Muscle of leg (tissue), 11 donors: Measurements from ENCODE around the gene PTPRN2. TPM values are rescaled to one million over a fixed set of nuclear protein-coding genes. Genes with fewer than 3 reads are reported as not detected.

ENCODE experiments used
- DNase-seq: peaks from one replicate; pipeline ENCODE4 v3.0.0; 2013
- H3K27ac ChIP-seq: one replicate; pipeline ENCODE4 v1.5.1; 2013; ENCODE audit warnings: mild to moderate bottlenecking, low read length, control low read depth
- H3K27me3 ChIP-seq: one replicate; pipeline ENCODE4 v1.6.1; 2013; ENCODE audit warnings: low read length; ENCODE audit not compliant: control insufficient read depth, insufficient read depth
- H3K36me3 ChIP-seq: one replicate; pipeline ENCODE4 v1.6.1; 2013; ENCODE audit warnings: low read length; ENCODE audit not compliant: control insufficient read depth, insufficient read depth
- H3K4me1 ChIP-seq: one replicate; pipeline ENCODE4 v1.6.1; 2013; ENCODE audit warnings: low read length; ENCODE audit not compliant: control insufficient read depth, insufficient read depth
- H3K4me3 ChIP-seq: one replicate; pipeline ENCODE4 v1.5.1; 2013; ENCODE audit warnings: low read length, control low read depth
- H3K9me3 ChIP-seq: replicated peaks from 2 replicates; pipeline ENCODE4 v1.6.1; 2013; ENCODE audit warnings: low read depth, low read length; ENCODE audit not compliant: control insufficient read depth
- WGBS: methylation state at CpG from one replicate; pipeline ENCODE4 v1.1.5; 2013; ENCODE audit warnings: missing lambda C conversion rate; ENCODE audit not compliant: insufficient coverage; 5-methylcytosine and 5-hydroxymethylcytosine counted together
- polyA plus RNA-seq, 8 donors: library from polyadenylated mRNA; unstranded; fragments of 120-200 nt; gene quantifications; one replicate each; pipeline versions ENCODE4 v1.2.1 to v1.2.3, GENCODE V29; 2013; ENCODE audit warnings: inconsistent platforms in 1 of 8, low replicate concordance in 1 of 8; ENCODE audit not compliant: insufficient read length in 8 of 8, insufficient read depth in 1 of 8
- total RNA-seq: library from RNA; stranded (reverse); fragments of 120-200 nt; gene quantifications from one replicate; pipeline ENCODE4 v1.2.4, GENCODE V29; 2013

Gene PTPRN2
- total and polyA plus RNA-seq, 9 donors: 1.4 to 2.9 (median 2.3) TPM

- Histone ChIP-seq H3K4me1 (peaks cover 4% of the 10 kb centered on the region), H3K27me3 (peaks cover 11% of the 10 kb centered on the region), H3K27ac (no peak overlapping the region), H3K9me3 (no peaks in the 10 kb centered on the region), H3K36me3 (no peaks in the 10 kb centered on the region), H3K4me3 (no peak overlapping the region)
- DNase-seq: no peak
- 87% methylated on average over 25 of the region's 28 CpGs for WGBS
Observed at GRCh38 chr7:158321056-158321700, 266.4 kb downstream of the PTPRN2 start.

- no peaks in the 10 kb centered on the region for H3K36me3 ChIP-seq
- no peak overlapping the region for H3K4me3 ChIP-seq
- peaks cover 11% of the 10 kb centered on the region for H3K27me3 ChIP-seq
- 95% methylated on average over 25 of the region's 27 CpGs for WGBS
- peaks cover 4% of the 10 kb centered on the region for H3K4me1 ChIP-seq
- peaks cover 4% of the 10 kb centered on the region for H3K9me3 ChIP-seq
- no peak for DNase-seq
- no peak overlapping the region for H3K27ac ChIP-seq
Observed at GRCh38 chr7:158320328-158320727, 267.3 kb downstream of the PTPRN2 start.

- Histone ChIP-seq H3K4me1 (peaks cover 4% of the 10 kb centered on the region), H3K9me3 (peaks cover 15% of the 10 kb centered on the region), H3K27me3 (peaks cover 11% of the 10 kb centered on the region), H3K27ac (peak overlapping the region; percentile 55), H3K4me3 (no peak overlapping the region), H3K36me3 (no peaks in the 10 kb centered on the region)
- DNase-seq: no peak
- WGBS: 73% methylated on average over 13 of the region's 22 CpGs
Observed at GRCh38 chr7:158318511-158318913, 269.1 kb downstream of the PTPRN2 start.

- peak overlapping the region; percentile 55 for H3K27ac ChIP-seq
- peaks cover 11% of the 10 kb centered on the region for H3K27me3 ChIP-seq
- H3K9me3 ChIP-seq: peaks cover 20% of the 10 kb centered on the region
- peak; percentile 22 for DNase-seq
- no peak overlapping the region for H3K4me3 ChIP-seq
- H3K4me1 ChIP-seq: peaks cover 4% of the 10 kb centered on the region
- no peaks in the 10 kb centered on the region for H3K36me3 ChIP-seq
- 16% methylated on average over 34 of the region's 59 CpGs for WGBS
Observed at GRCh38 chr7:158317238-158318205, 270.1 kb downstream of the PTPRN2 start.

GRCh38 chr7:158316466-158317031, 271.1 kb downstream of the PTPRN2 start:
- 92% methylated on average over 24 of the region's 35 CpGs for WGBS
- no peak for DNase-seq
- no peak overlapping the region for H3K27ac ChIP-seq
- no peak overlapping the region for H3K4me3 ChIP-seq
- H3K4me1 ChIP-seq: peaks cover 4% of the 10 kb centered on the region
- peaks cover 11% of the 10 kb centered on the region for H3K27me3 ChIP-seq
- H3K36me3 ChIP-seq: no peaks in the 10 kb centered on the region
- peaks cover 22% of the 10 kb centered on the region for H3K9me3 ChIP-seq

GRCh38 chr7:158315881-158316280, 271.7 kb downstream of the PTPRN2 start:
- Histone ChIP-seq H3K27ac (no peak overlapping the region), H3K4me1 (peaks cover 4% of the 10 kb centered on the region), H3K27me3 (peaks cover 11% of the 10 kb centered on the region), H3K4me3 (no peak overlapping the region), H3K9me3 (peaks cover 22% of the 10 kb centered on the region), H3K36me3 (no peaks in the 10 kb centered on the region)
- 85% methylated on average over 7 of the region's 11 CpGs for WGBS
- no peak for DNase-seq

GRCh38 chr7:158315326-158315725, 272.3 kb downstream of the PTPRN2 start:
- no peak for DNase-seq
- 97% methylated on average over 11 of the region's 11 CpGs for WGBS
- H3K9me3 ChIP-seq: peaks cover 23% of the 10 kb centered on the region

GRCh38 chr7:158314394-158314793, 273.2 kb downstream of the PTPRN2 start:
- Histone ChIP-seq H3K27ac (no peak overlapping the region), H3K36me3 (no peaks in the 10 kb centered on the region), H3K4me1 (peaks cover 4% of the 10 kb centered on the region), H3K4me3 (no peak overlapping the region), H3K27me3 (peaks cover 11% of the 10 kb centered on the region), H3K9me3 (peaks cover 26% of the 10 kb centered on the region)
- no peak for DNase-seq
- WGBS: 93% methylated on average over 11 of the region's 15 CpGs

More at GRCh38 chr7:158315326-158315725, 272.3 kb downstream of the PTPRN2 start:
- Histone ChIP-seq H3K36me3 (no peaks in the 10 kb centered on the region), H3K4me1 (peaks cover 4% of the 10 kb centered on the region), H3K27ac (no peak overlapping the region), H3K4me3 (no peak overlapping the region), H3K27me3 (peaks cover 11% of the 10 kb centered on the region)

- Histone ChIP-seq H3K27me3 (peaks cover 11% of the 10 kb centered on the region), H3K36me3 (no peaks in the 10 kb centered on the region), H3K9me3 (peaks cover 30% of the 10 kb centered on the region), H3K27ac (no peak overlapping the region), H3K4me3 (no peak overlapping the region), H3K4me1 (peaks cover 4% of the 10 kb centered on the region)
- 93% methylated on average over 7 of the region's 10 CpGs for WGBS
- no peak for DNase-seq
Observed at GRCh38 chr7:158313931-158314330, 273.7 kb downstream of the PTPRN2 start.

- Histone ChIP-seq H3K4me1 (no peaks in the 10 kb centered on the region), H3K27ac (no peak overlapping the region), H3K9me3 (peaks cover 33% of the 10 kb centered on the region), H3K36me3 (no peaks in the 10 kb centered on the region), H3K27me3 (peaks cover 4% of the 10 kb centered on the region), H3K4me3 (no peak overlapping the region)
- no peak for DNase-seq
- WGBS: 93% methylated on average over 8 of the region's 10 CpGs
Observed at GRCh38 chr7:158312789-158313188, 274.8 kb downstream of the PTPRN2 start.
